Lower lobe of right lung (tissue), 2 donors: Measurements from ENCODE around the gene MYBPC3. TPM values are rescaled to one million over a fixed set of nuclear protein-coding genes. Genes with fewer than 3 reads are reported as not detected.
"Not testable (repeated sequence)": the region's sequence is repeated elsewhere in the genome, so short reads cannot be mapped to it uniquely, and the experiment has no call there.

Experiments used
- ATAC-seq, 2 donors: fragments of 200-7000 bp; cut with Tn5 transposase; one replicate each; pipeline ENCODE4 v1.9.1; 2020 to 2022; ENCODE audit warnings: mild to moderate bottlenecking in 2 of 2, moderate library complexity in 2 of 2
- DNase-seq: peaks from one replicate; pipeline ENCODE4 v3.0.0-alpha.2; 2020
- H3K27ac ChIP-seq: fragments of 200-600 bp; one replicate; pipeline ENCODE4 v1.8.0; 2022
- H3K27me3 ChIP-seq: fragments of 200-600 bp; one replicate; pipeline ENCODE4 v1.8.0; 2022; ENCODE audit warnings: low read depth
- H3K36me3 ChIP-seq: fragments of 200-600 bp; one replicate; pipeline ENCODE4 v1.8.0; 2022; ENCODE audit warnings: mild to moderate bottlenecking
- H3K4me1 ChIP-seq: fragments of 200-600 bp; one replicate; pipeline ENCODE4 v1.8.0; 2022
- H3K4me3 ChIP-seq: fragments of 200-600 bp; one replicate; pipeline ENCODE4 v1.8.0; 2022; ENCODE audit warnings: mild to moderate bottlenecking
- H3K9me3 ChIP-seq: fragments of 200-600 bp; one replicate; pipeline ENCODE4 v1.8.0; 2022
- intact Hi-C: fragments of 100-400 bp; cut with DNase I; formaldehyde crosslinking; loops from one replicate; pipeline ENCODE4 v1.11.0; 2022
- total RNA-seq: library from RNA; stranded (reverse); fragmentation: NEBNext Ultra II Directional; extraction: Animal tissue kit (Norgen Biotek cat#: 25700); gene quantifications from one replicate; pipeline ENCODE4 v1.2.1, GENCODE V29; 2021
- TF ChIP-seq, protein P1 (sequence below): fragments of 200-600 bp; IDR thresholded peaks from one replicate; pipeline ENCODE4 v1.8.0; 2022; ENCODE audit warnings: antibody characterized with exemption, mild to moderate bottlenecking
- donor health status: DM: no; HTN: yes; CAD: no; lungs with severe emphysema.

MYBPC3 gene
- total RNA-seq, 1 donor from 2014 or later, result 0.86 TPM

DNA sequence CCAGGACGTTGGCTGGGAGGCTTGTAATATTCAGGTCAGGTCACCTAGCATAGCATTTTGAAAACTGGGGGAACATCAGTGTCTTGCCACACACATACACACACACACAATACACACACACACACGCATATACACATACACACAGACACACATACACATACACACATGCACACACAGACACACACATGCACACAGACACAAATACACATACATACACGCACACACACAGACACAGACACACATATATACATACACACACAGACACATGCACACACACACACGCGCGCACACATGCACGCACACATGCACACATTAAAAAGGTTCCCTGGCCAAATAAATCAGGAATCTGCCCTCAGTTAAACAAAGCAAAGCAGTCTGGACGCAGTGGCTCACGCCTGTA is 12.5 kb downstream of the MYBPC3 start:
- Histone ChIP-seq H3K27ac (no peak overlapping the region), H3K4me3 (no peak overlapping the region), H3K4me1 (no peaks in the 10 kb centered on the region), H3K27me3 (no peaks in the 10 kb centered on the region), H3K9me3 (no peaks in the 10 kb centered on the region), H3K36me3 (no peaks in the 10 kb centered on the region)
- TF ChIP-seq, protein P1, sequence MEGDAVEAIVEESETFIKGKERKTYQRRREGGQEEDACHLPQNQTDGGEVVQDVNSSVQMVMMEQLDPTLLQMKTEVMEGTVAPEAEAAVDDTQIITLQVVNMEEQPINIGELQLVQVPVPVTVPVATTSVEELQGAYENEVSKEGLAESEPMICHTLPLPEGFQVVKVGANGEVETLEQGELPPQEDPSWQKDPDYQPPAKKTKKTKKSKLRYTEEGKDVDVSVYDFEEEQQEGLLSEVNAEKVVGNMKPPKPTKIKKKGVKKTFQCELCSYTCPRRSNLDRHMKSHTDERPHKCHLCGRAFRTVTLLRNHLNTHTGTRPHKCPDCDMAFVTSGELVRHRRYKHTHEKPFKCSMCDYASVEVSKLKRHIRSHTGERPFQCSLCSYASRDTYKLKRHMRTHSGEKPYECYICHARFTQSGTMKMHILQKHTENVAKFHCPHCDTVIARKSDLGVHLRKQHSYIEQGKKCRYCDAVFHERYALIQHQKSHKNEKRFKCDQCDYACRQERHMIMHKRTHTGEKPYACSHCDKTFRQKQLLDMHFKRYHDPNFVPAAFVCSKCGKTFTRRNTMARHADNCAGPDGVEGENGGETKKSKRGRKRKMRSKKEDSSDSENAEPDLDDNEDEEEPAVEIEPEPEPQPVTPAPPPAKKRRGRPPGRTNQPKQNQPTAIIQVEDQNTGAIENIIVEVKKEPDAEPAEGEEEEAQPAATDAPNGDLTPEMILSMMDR, result no peak
- intact Hi-C loops, result no loop called here
- DNase-seq, result no peak
- ATAC-seq, result no peak

DNA sequence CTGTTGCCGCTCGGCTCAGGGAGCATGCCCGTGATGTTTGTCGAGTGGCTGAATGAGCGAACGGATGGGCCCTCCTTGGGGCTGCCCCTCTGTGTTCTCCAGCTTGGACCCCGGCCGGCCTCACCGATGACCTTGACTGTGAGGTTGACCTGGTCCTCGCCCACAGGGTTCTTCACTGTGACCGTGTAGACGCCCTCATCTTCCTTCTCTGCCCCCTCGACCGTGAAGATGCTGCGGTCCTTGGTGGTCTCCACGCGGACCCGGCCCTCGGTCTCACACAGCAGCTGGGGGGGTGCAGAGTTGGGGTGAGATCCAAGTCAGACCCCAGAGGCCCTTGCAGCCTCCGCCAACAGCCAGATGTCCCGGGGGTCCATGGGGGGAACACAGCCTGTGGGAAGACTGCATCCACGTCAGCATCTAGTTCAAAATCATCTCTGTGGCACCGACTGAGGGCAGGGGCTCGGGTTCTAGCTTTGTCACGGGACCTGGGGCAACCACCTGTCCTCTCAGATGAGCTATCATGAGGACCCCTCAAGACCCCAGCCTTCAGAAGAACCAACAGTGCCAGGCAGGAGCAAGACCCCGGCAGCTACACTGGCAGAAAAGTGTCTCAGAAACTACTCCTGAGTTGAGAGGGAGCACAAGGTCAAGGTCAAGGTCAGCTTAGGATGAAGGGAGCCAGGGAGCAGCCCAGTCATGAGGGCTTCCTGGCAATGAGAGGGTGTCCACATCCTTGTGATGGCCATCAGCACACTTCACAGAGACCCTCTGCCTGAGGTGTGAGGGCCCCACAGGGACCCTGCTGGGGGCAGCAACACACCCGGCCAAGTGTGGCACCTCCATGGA is 13.9 kb downstream of the MYBPC3 start:
- intact Hi-C loops, result no loop called here
- DNase-seq (no peak), ATAC-seq (no peak)
- H3K4me1 ChIP-seq, result no peaks in the 10 kb centered on the region
- H3K27me3 ChIP-seq, result no peaks in the 10 kb centered on the region
- no peaks in the 10 kb centered on the region for H3K9me3 ChIP-seq
- TF ChIP-seq, protein P1, result no peak
- H3K27ac ChIP-seq, result no peak overlapping the region
- H3K4me3 ChIP-seq, result no peak overlapping the region
- H3K36me3 ChIP-seq, result no peaks in the 10 kb centered on the region

DNA sequence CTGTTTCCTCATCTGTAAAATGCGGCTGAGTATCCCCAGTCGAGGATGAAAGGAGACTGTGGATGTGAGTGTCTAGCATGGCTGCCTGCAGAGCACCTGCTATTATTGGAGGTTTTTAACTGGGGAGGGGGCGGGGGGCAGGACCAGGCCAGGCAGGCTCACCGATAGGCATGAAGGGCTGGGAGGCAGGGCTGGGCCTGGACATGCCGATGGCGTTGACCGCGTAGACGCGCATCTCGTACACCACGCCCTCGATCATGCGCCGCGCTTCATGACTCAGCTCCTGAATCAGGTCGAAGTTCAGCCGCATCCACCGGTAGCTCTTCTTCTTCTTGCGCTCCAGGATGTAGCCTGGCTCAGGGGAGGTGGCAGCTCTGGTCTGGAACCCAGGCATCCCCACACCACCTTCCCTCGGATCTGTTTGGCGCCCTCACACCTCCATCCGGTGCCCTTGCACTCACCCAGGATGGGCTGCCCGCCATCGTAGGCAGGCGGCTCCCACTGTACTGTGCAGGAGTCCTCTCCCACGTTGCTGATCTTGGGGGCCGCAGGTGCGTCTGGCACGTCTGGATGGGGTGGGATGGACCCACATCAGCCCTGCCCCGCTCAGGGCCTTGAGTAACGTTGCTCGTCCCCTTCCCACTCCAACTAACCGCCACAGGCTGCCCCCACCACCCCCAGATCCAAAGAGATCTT is 15.1 kb downstream of the MYBPC3 start:
- DNase-seq (no peak), ATAC-seq (no peak)
- Histone ChIP-seq H3K4me1 (no peaks in the 10 kb centered on the region), H3K9me3 (no peaks in the 10 kb centered on the region), H3K27me3 (no peaks in the 10 kb centered on the region), H3K27ac (no peak overlapping the region), H3K4me3 (no peak overlapping the region), H3K36me3 (no peaks in the 10 kb centered on the region)
- intact Hi-C loops, result no loop called here
- TF ChIP-seq, protein P1, result no peak

DNA sequence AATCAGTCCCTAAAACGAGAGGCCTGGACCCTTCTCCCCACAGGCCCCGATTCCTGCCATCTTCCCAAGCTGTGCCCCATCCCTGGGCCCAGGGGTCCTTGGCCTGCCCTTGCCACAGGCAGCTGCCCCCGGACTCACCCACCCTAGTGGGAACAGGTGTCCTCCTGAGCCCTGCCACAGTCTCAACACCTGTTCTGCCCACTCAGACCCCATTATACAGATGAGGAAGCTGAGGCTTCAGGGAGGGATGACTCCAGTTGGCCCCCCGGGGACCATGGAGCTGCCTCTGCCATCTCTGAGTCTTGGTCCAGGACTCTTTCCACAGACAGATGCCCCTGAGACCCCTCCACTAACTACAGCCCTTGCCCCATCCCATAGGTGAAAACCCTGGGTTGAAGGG is 15.9 kb downstream of the MYBPC3 start:
- Histone ChIP-seq H3K27me3 (no peaks in the 10 kb centered on the region), H3K9me3 (no peaks in the 10 kb centered on the region), H3K4me3 (no peak overlapping the region), H3K27ac (no peak overlapping the region), H3K4me1 (no peaks in the 10 kb centered on the region), H3K36me3 (no peaks in the 10 kb centered on the region)
- DNase-seq, result no peak
- intact Hi-C loops, result no loop called here
- TF ChIP-seq, protein P1, result no peak
- ATAC-seq, result no peak

DNA sequence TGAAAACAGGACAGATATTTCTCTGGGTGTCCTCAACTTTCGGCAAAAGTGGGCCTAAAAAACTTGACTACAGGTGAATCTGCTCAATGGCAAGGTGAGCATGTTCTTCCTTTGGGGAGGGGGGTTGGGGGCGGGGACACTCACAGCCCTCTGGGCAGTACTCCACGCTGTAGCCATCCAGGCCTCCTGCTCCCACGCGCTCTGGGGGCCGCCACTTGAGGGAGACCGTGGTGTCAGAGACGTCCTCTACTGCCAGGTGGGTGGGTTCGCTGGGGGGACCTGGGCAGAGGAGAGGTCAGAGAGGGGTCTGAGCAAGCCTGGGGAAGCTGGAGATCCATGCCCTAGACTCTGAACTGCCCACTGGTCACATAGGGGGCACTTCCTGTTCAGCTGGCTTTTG is 16.8 kb downstream of the MYBPC3 start:
- intact Hi-C loops, result no loop called here
- DNase-seq, result no peak

DNA sequence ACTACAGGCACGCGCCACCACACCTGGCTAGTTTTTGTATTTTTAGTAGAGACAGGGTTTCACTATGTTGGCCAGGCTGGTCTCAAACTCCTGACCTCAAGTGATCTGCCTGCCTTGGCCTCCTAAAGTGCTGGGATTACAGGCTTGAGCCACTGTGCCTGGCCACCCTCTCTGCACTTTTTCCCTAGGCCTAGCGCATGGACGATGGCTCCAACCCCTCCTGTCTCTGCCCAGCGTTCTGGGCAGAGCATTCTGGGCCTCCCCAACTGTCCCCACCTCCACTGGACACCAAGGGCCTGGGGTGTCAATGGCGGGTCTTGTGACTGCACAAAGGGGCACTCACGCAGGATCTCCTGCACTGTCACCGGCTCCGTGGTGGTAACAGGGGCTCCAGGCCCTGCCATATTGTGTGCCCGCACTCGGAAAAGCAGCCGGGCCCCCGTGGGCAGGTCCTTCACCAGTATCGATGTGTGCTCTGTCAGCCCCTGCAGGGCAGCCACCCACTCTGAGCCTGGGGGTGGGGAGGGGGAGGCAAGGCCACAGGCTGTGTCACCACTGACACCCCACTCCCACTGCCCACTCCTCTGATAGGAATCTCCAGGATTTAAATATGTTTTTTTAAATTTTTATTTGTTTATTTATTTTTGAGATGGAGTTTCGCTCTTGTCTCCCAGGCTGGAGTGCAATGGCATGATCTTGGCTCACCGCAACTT is 17.6 kb downstream of the MYBPC3 start:
- H3K36me3 ChIP-seq, ATAC-seq, intact Hi-C loops, H3K27me3 ChIP-seq, H3K9me3 ChIP-seq, H3K4me3 ChIP-seq, H3K27ac ChIP-seq, DNase-seq, H3K4me1 ChIP-seq: not testable (repeated sequence)

More for the DNA sequence above, 16.8 kb downstream of the MYBPC3 start:
- Histone ChIP-seq H3K36me3 (no peaks in the 10 kb centered on the region), H3K4me3 (no peak overlapping the region), H3K27me3 (no peaks in the 10 kb centered on the region), H3K4me1 (no peaks in the 10 kb centered on the region), H3K9me3 (no peaks in the 10 kb centered on the region), H3K27ac (no peak overlapping the region)
- no peak for ATAC-seq
- TF ChIP-seq, protein P1, result no peak
